ENCODE results near the gene LZTS3. TPM values are rescaled to one million over a fixed set of nuclear protein-coding genes. Genes with fewer than 3 reads are reported as not detected.

Gene LZTS3
- total and polyA plus RNA-seq, 2 of the 13 experiments (the other 11 are each of a cell fraction or from before 2014, with no cell fraction given) = 10.1 to 31.3 TPM

GRCh38 chr20:3158968-3159431, 14.3 kb downstream of the LZTS3 start (continued):
- no peak for TF ChIP-seq REST (IDR thresholded peaks at IDR 0.05; ENCODE audit: borderline replicate concordance in 1 of 2, low read depth in 1 of 2, low read length in 2 of 2)
- TF ChIP-seq NFE2 (CRISPR knock-in tag; IDR thresholded peaks at IDR 0.05) = no peak
- no peak for TF ChIP-seq POGZ (CRISPR knock-in tag; IDR thresholded peaks at IDR 0.05)
- TF ChIP-seq MAFG (CRISPR knock-in tag; IDR thresholded peaks at IDR 0.05) = peak; percentile 77
- TF ChIP-seq RARG (CRISPR knock-in tag; IDR thresholded peaks at IDR 0.05; ENCODE audit: low read depth) = no peak
- TF ChIP-seq ZFP1 (CRISPR knock-in tag; IDR thresholded peaks at IDR 0.05) = no peak
- no peak for TF ChIP-seq ATF1 (CRISPR knock-in tag; IDR thresholded peaks at IDR 0.05)
- no peak for TF ChIP-seq NRL (CRISPR knock-in tag; IDR thresholded peaks at IDR 0.05; ENCODE audit: borderline replicate concordance)
- no peak for TF ChIP-seq NFE2L2 (IDR thresholded peaks at IDR 0.05; ENCODE audit: low read length)
- TF ChIP-seq SRSF9 (IDR thresholded peaks at IDR 0.05; ENCODE audit: borderline replicate concordance, insufficient read depth, low read depth, low read length, poor library complexity, severe bottlenecking) = no peak
- TF ChIP-seq SOX6 (IDR thresholded peaks at IDR 0.05) = no peak
- TF ChIP-seq SOX6 (CRISPR knock-in tag; IDR thresholded peaks at IDR 0.05) = no peak
- TF ChIP-seq DZIP1 (CRISPR knock-in tag; IDR thresholded peaks at IDR 0.05) = no peak
- TF ChIP-seq MED8 (CRISPR knock-in tag; IDR thresholded peaks at IDR 0.05; ENCODE audit: insufficient replicate concordance) = no peak
- TF ChIP-seq FOXP1 (IDR thresholded peaks at IDR 0.05) = no peak
- TF ChIP-seq FOXP1 (CRISPR knock-in tag; IDR thresholded peaks at IDR 0.05) = no peak
- TF ChIP-seq HNRNPH1 (optimal IDR thresholded peaks at IDR 0.05; ENCODE audit: low read depth, low read length) = no peak
- TF ChIP-seq BRF2 (CRISPR knock-in tag; IDR thresholded peaks at IDR 0.05) = no peak
